HG03280 (cell line): ENCODE measurements around the gene CALHM6.

Experiments
- ATAC-seq: cut with Tn5 transposase; IDR thresholded peaks from one replicate; pipeline ENCODE4 v1.9.1; 2021; ENCODE audit warnings: mild to moderate bottlenecking, moderate library complexity; ENCODE audit not compliant: unreplicated experiment

The CALHM6 gene

GRCh38 chr6:116445102-116445501 lies 16.1 kb upstream of the CALHM6 start:
- ATAC-seq, result no peak

- no peak for ATAC-seq
These were observed 14.8 kb upstream of the CALHM6 start for GRCh38 chr6:116446399-116446798.

- ATAC-seq, result no peak
These were observed 14.1 kb upstream of the CALHM6 start for GRCh38 chr6:116447052-116447451.

- ATAC-seq, result no peak
These were observed 13.6 kb upstream of the CALHM6 start for GRCh38 chr6:116447496-116448011.

- no peak for ATAC-seq
These were observed 11.6 kb upstream of the CALHM6 start for GRCh38 chr6:116449565-116449964.

- no peak for ATAC-seq
These were observed 10.9 kb upstream of the CALHM6 start for GRCh38 chr6:116450185-116450710.

GRCh38 chr6:116450769-116451740 lies 10.1 kb upstream of the CALHM6 start:
- peak; percentile 89 for ATAC-seq

- ATAC-seq, result no peak
These were observed 9.3 kb upstream of the CALHM6 start for GRCh38 chr6:116451916-116452315.

- no peak for ATAC-seq
These were observed 8.6 kb upstream of the CALHM6 start for GRCh38 chr6:116452531-116452930.

GRCh38 chr6:116456106-116456505 lies 5.1 kb upstream of the CALHM6 start:
- no peak for ATAC-seq

GRCh38 chr6:116456927-116457326 lies 4.2 kb upstream of the CALHM6 start:
- no peak for ATAC-seq

- ATAC-seq, result no peak
These were observed 2.9 kb upstream of the CALHM6 start for GRCh38 chr6:116458264-116458663.

- no peak for ATAC-seq
These were observed 1.2 kb upstream of the CALHM6 start for GRCh38 chr6:116459927-116460326.

GRCh38 chr6:116461932-116462885 lies 1.0 kb downstream of the CALHM6 start:
- ATAC-seq, result peak; percentile 83

- ATAC-seq, result no peak
These were observed 2.1 kb downstream of the CALHM6 start for GRCh38 chr6:116463301-116463700.

GRCh38 chr6:116465246-116465645 lies 4.1 kb downstream of the CALHM6 start:
- no peak for ATAC-seq

- no peak for ATAC-seq
These were observed 5.9 kb downstream of the CALHM6 start for GRCh38 chr6:116467096-116467495.

- ATAC-seq, result no peak
These were observed 6.3 kb downstream of the CALHM6 start for GRCh38 chr6:116467514-116467913.

GRCh38 chr6:116468293-116468692 lies 7.1 kb downstream of the CALHM6 start:
- no peak for ATAC-seq

- ATAC-seq, result no peak
These were observed 10.4 kb downstream of the CALHM6 start for GRCh38 chr6:116471531-116471930.

GRCh38 chr6:116472706-116473105 lies 11.5 kb downstream of the CALHM6 start:
- ATAC-seq, result no peak
